Body of pancreas (tissue), 4 donors: ENCODE measurements around the gene TSPAN10. TPM values are rescaled to one million over a fixed set of nuclear protein-coding genes. Genes with fewer than 3 reads are reported as not detected.

Experiments used
- ATAC-seq: fragments of 150-250 bp; one replicate; pipeline ENCODE4 v1.9.1; 2016
- DNase-seq, 4 donors: peaks; one replicate each; pipeline ENCODE4 v3.0.0-alpha.2; 2019
- H3K27ac ChIP-seq, 4 donors: fragments of 200-600 bp; sonication (generic); 1 replicate in 3 of 4; 2 replicates in 1 of 4; pipeline versions ENCODE4 v1.5.1 to v1.6.1; 2016 to 2019; ENCODE audit warnings: mild to moderate bottlenecking in 1 of 4, mixed read lengths in 1 of 4, moderate library complexity in 1 of 4
- H3K27me3 ChIP-seq, 2 donors: fragments of 200-600 bp; sonication (generic); one replicate each; pipeline ENCODE4 v1.6.0; 2016; ENCODE audit warnings: mild to moderate bottlenecking in 1 of 2
- H3K36me3 ChIP-seq, 2 donors: fragments of 200-600 bp; sonication (generic); replicated peaks in 1 of 2; 2 replicates each; pipeline ENCODE4 v1.5.1; 2016; ENCODE audit warnings: low read depth in 2 of 2; ENCODE audit not compliant: insufficient read depth in 1 of 2
- H3K4me1 ChIP-seq: fragments of 200-600 bp; sonication (generic); one replicate; pipeline ENCODE4 v1.6.0; 2016
- H3K4me3 ChIP-seq, 2 donors: fragments of 200-600 bp; sonication (generic); 1 replicate in 1 of 2; 2 replicates in 1 of 2; pipeline ENCODE4 v1.5.1; 2016 to 2019
- H3K9me3 ChIP-seq, 3 donors: fragments of 200-600 bp; sonication (generic); 1 replicate in 2 of 3; 2 replicates in 1 of 3; pipeline ENCODE4 v1.5.1; 2016
- CTCF ChIP-seq, 7 experiments: fragments of 450-650 bp in 4 of 7; fragments of 200-600 bp in 3 of 7; sonication (generic) in 3 of 7; IDR thresholded peaks; one replicate each; pipeline ENCODE4 v1.5.1; 2016 to 2019; ENCODE audit warnings: antibody characterized with exemption in 7 of 7
- POLR2A ChIP-seq, 3 donors: fragments of 450-650 bp; IDR thresholded peaks; one replicate each; pipeline ENCODE4 v1.6.1; 2016; ENCODE audit warnings: antibody characterized with exemption in 3 of 3, mild to moderate bottlenecking in 2 of 3
- WGBS, 2 donors: methylation state at CpG; one replicate each; pipeline ENCODE4 v1.1.5; 2017; 5-methylcytosine and 5-hydroxymethylcytosine counted together
- intact Hi-C: fragments of 100-400 bp; cut with DNase I; formaldehyde crosslinking; loops from one replicate; pipeline ENCODE4 v1.15.1; 2023
- total RNA-seq, 2 donors: library from RNA; depleted of rRNA; stranded (reverse); fragments of >200 nt; gene quantifications; one replicate each; pipeline ENCODE4 v1.1.0, GENCODE V29; 2016

The TSPAN10 gene
- total RNA-seq, 2 donors from 2014 or later: 1.0 to 5.3 TPM

GRCh38 chr17:81607431-81607830, 29.6 kb upstream of the TSPAN10 start:
- Histone ChIP-seq H3K27me3 (no peaks in the 10 kb centered on the region), H3K9me3 (no peaks in the 10 kb centered on the region), H3K4me3 (no peak overlapping the region), H3K4me1 (no peaks in the 10 kb centered on the region), H3K27ac (no peak overlapping the region), H3K36me3 (peaks cover 4 to 28% of the 10 kb centered on the region in 2 donors)
- 71 to 74% methylated on average over 6 of the region's 6 CpGs for WGBS, 2 donors
- intact Hi-C loops: no loop called here
- ATAC-seq (no peak), DNase-seq (no peak)
- TF ChIP-seq POLR2A (IDR thresholded peaks at IDR 0.05): no peak
- no peak for TF ChIP-seq CTCF (IDR thresholded peaks at IDR 0.05)

- no peak for TF ChIP-seq CTCF (IDR thresholded peaks at IDR 0.05)
- no peak for TF ChIP-seq POLR2A (IDR thresholded peaks at IDR 0.05)
- no peak overlapping the region for H3K4me3 ChIP-seq
- peaks cover 4 to 31% of the 10 kb centered on the region in 2 donors for H3K36me3 ChIP-seq
- intact Hi-C loops: no loop called here
- no peaks in the 10 kb centered on the region for H3K4me1 ChIP-seq
- 96 to 98% methylated on average over 4 of the region's 4 CpGs for WGBS, 2 donors
- H3K9me3 ChIP-seq: no peaks in the 10 kb centered on the region
- no peak for DNase-seq
- no peak for ATAC-seq
- H3K27ac ChIP-seq: no peak overlapping the region
- H3K27me3 ChIP-seq: no peaks in the 10 kb centered on the region
Measured at GRCh38 chr17:81608082-81608481, 28.9 kb upstream of the TSPAN10 start.

- 88 to 89% methylated on average over 9 to 13 of the region's 13 CpGs for WGBS, 2 donors
- Histone ChIP-seq H3K4me3 (no peak overlapping the region), H3K4me1 (no peaks in the 10 kb centered on the region), H3K36me3 (peaks cover 4 to 29% of the 10 kb centered on the region in 2 donors), H3K27ac (no peak overlapping the region), H3K9me3 (no peaks in the 10 kb centered on the region), H3K27me3 (no peaks in the 10 kb centered on the region)
- intact Hi-C loops: no loop called here
- TF ChIP-seq CTCF (IDR thresholded peaks at IDR 0.05) (no peak), POLR2A (IDR thresholded peaks at IDR 0.05) (no peak)
- DNase-seq: no peak
- ATAC-seq: no peak
Measured at GRCh38 chr17:81608605-81609004, 28.4 kb upstream of the TSPAN10 start.

- intact Hi-C loops: no loop called here
- no peak overlapping the region for H3K27ac ChIP-seq
- peaks cover 4 to 21% of the 10 kb centered on the region in 2 donors for H3K36me3 ChIP-seq
- H3K27me3 ChIP-seq: no peaks in the 10 kb centered on the region
- no peaks in the 10 kb centered on the region for H3K9me3 ChIP-seq
- ATAC-seq: no peak
- no peaks in the 10 kb centered on the region for H3K4me1 ChIP-seq
- no peak overlapping the region for H3K4me3 ChIP-seq
- TF ChIP-seq POLR2A (IDR thresholded peaks at IDR 0.05) (no peak), CTCF (IDR thresholded peaks at IDR 0.05) (no peak)
- 87 to 93% methylated on average over 19 of the region's 19 CpGs for WGBS, 2 donors
- no peak for DNase-seq
Measured at GRCh38 chr17:81609541-81610311, 27.3 kb upstream of the TSPAN10 start.
